Esophagus squamous epithelium (tissue), 5 donors: ENCODE results near the gene C11orf24. TPM values are rescaled to one million over a fixed set of nuclear protein-coding genes. Genes with fewer than 3 reads are reported as not detected.

Source experiments
- DNase-seq: peaks from one replicate; lab custom pipeline; 2025; lab: John Stamatoyannopoulos, UW
- H3K27ac ChIP-seq, 4 donors: fragments of 200-600 bp; sonication (generic); one replicate each; pipeline ENCODE4 v1.5.1; 2016 to 2019; ENCODE audit warnings: mild to moderate bottlenecking in 1 of 4
- H3K27me3 ChIP-seq, 4 donors: fragments of 200-600 bp; sonication (generic); 1 replicate in 3 of 4; 2 replicates in 1 of 4; pipeline versions ENCODE4 v1.5.1 to v1.6.0; 2017 to 2021; ENCODE audit warnings: antibody characterized with exemption in 1 of 4
- H3K36me3 ChIP-seq, 3 donors: fragments of 200-600 bp; sonication (generic); one replicate each; pipeline ENCODE4 v1.5.1; 2016 to 2019
- H3K4me1 ChIP-seq, 3 donors: fragments of 200-600 bp; sonication (generic); one replicate each; pipeline ENCODE4 v1.5.1; 2017 to 2019
- H3K4me3 ChIP-seq, 4 donors: fragments of 200-600 bp; sonication (generic); 1 replicate in 3 of 4; 2 replicates in 1 of 4; pipeline ENCODE4 v1.5.1; 2016 to 2019; ENCODE audit warnings: mild to moderate bottlenecking in 2 of 4, moderate library complexity in 1 of 4
- H3K9me3 ChIP-seq, 3 donors: fragments of 200-600 bp; sonication (generic); one replicate each; pipeline ENCODE4 v1.5.1; 2016 to 2019
- CTCF ChIP-seq, 6 experiments: fragments of 450-650 bp in 4 of 6; fragments of 200-600 bp in 2 of 6; sonication (generic) in 2 of 6; IDR thresholded peaks; one replicate each; pipeline ENCODE4 v1.5.1; 2016 to 2019; ENCODE audit warnings: antibody characterized with exemption in 6 of 6, mild to moderate bottlenecking in 4 of 6, moderate library complexity in 4 of 6
- POLR2A ChIP-seq, 4 donors: fragments of 450-650 bp; IDR thresholded peaks; one replicate each; pipeline ENCODE4 v1.6.1; 2017; ENCODE audit warnings: antibody characterized with exemption in 4 of 4, mild to moderate bottlenecking in 4 of 4, moderate library complexity in 3 of 4
- WGBS, 2 donors: methylation state at CpG; one replicate each; pipeline ENCODE4 v1.1.5; 2018; 5-methylcytosine and 5-hydroxymethylcytosine counted together
- intact Hi-C: fragments of 100-400 bp; cut with DNase I; formaldehyde crosslinking; loops from one replicate; pipeline ENCODE4 v1.15.0; 2022
- total RNA-seq, 4 donors: library from RNA; depleted of rRNA; stranded (reverse); fragments of >200 nt; gene quantifications; one replicate each; pipeline ENCODE4 v1.1.0, GENCODE V29; 2016
- donor health status: DM: yes; HTN: yes; CAD: no.

The C11orf24 gene
- total RNA-seq, 4 donors from 2014 or later, result 11.4 to 23.3 (median 12.6) TPM

DNA sequence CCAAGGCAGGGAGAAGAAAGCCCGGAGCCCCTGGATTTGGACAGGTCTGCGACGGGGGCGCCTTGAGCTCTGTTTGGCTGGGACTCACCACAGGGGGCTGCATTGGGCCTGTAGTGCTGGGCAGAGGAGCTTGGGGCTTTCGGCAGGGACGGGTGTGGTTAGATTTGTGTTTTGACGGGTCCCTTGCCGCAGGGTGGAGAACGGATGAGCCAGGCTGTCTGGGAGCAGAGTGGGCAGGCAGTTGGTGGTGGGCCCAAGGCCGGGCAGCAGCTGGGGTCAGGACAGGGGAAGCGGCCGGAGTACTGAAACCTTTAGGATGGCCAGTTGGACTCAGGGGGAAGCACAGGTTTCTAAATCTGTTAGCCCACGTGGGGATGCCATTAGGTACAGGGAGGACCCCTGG is 13.4 kb downstream of the C11orf24 start:
- no peak overlapping the region for H3K4me3 ChIP-seq
- no peak for DNase-seq
- intact Hi-C loops, result loop anchor here (5.0 kb wide), 1 partner anchor 189 kb away; no protein-coding TSS in a partner anchor
- TF ChIP-seq CTCF (IDR thresholded peaks at IDR 0.05), result no peak
- TF ChIP-seq POLR2A (IDR thresholded peaks at IDR 0.05), result no peak
- H3K27ac ChIP-seq, result peak overlapping the region in 1 of 4 donors; percentile 3
- no peaks in the 10 kb centered on the region for H3K27me3 ChIP-seq
- no peaks in the 10 kb centered on the region for H3K9me3 ChIP-seq
- H3K36me3 ChIP-seq, result peaks cover 0 to 33% (median 17%) of the 10 kb centered on the region in 3 donors
- WGBS, 2 donors, result 82 to 83% methylated on average over 9 to 13 of the region's 13 CpGs
- H3K4me1 ChIP-seq, result peaks cover 0 to 18% (median 4%) of the 10 kb centered on the region in 3 donors

- 0 to 21% methylated on average over 7 to 17 of the region's 22 CpGs for WGBS, 2 donors
- peak overlapping the region in 2 of 4 donors; percentile 18 to 49 for H3K4me3 ChIP-seq
- DNase-seq, result peak; percentile 46
- intact Hi-C loops, result loop anchor here (2.0 to 5.0 kb wide), 3 partner anchors 39 to 190 kb away; no protein-coding TSS in a partner anchor
- no peaks in the 10 kb centered on the region for H3K9me3 ChIP-seq
- TF ChIP-seq POLR2A (IDR thresholded peaks at IDR 0.05) (no peak), CTCF (IDR thresholded peaks at IDR 0.05) (peak; percentile 82 to 96 (median 92))
- no peaks in the 10 kb centered on the region for H3K27me3 ChIP-seq
- H3K36me3 ChIP-seq, result peaks cover 0 to 27% (median 17%) of the 10 kb centered on the region in 3 donors
- H3K4me1 ChIP-seq, result peaks cover 0 to 18% (median 4%) of the 10 kb centered on the region in 3 donors
- H3K27ac ChIP-seq, result peak overlapping the region in 1 of 4 donors; percentile 29
Observed at GRCh38 chr11:68257477-68258362, 14.1 kb downstream of the C11orf24 start.

GRCh38 chr11:68256331-68256741 is 15.4 kb downstream of the C11orf24 start:
- intact Hi-C loops, result loop anchor here (2.0 to 5.0 kb wide), 3 partner anchors 40 to 191 kb away; no protein-coding TSS in a partner anchor
- TF ChIP-seq CTCF (IDR thresholded peaks at IDR 0.05) (no peak), POLR2A (IDR thresholded peaks at IDR 0.05) (no peak)
- Histone ChIP-seq H3K27ac (no peak overlapping the region), H3K4me1 (peaks cover 0 to 18% (median 4%) of the 10 kb centered on the region in 3 donors), H3K4me3 (no peak overlapping the region), H3K9me3 (no peaks in the 10 kb centered on the region), H3K36me3 (peaks cover 0 to 13% (median 6%) of the 10 kb centered on the region in 3 donors), H3K27me3 (no peaks in the 10 kb centered on the region)
- DNase-seq, result no peak
- WGBS, 2 donors, result 58 to 72% methylated on average over 9 of the region's 9 CpGs

DNA sequence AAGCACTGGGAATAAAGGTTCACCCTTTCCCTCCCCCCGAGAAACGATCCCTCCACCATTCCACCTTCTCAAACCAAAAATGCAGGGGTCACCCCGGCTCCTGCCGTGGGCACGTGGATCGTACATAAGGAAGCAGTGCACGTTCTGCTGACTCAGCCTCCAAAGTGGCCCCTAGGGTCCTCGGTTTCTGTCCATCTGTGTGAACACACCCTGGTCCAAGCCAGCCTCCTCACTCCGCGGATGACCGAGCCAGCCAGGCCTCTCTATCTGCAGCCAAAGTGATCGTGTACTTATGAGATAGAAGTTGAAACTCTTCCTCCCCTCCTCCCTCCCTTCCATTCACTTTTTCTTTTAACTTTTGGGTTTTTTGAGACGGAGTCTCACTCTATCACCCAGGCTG is 16.2 kb downstream of the C11orf24 start:
- H3K36me3 ChIP-seq, result peaks cover 0 to 5% (median 0%) of the 10 kb centered on the region in 3 donors
- no peak for TF ChIP-seq CTCF (IDR thresholded peaks at IDR 0.05)
- TF ChIP-seq POLR2A (IDR thresholded peaks at IDR 0.05), result no peak
- no peak overlapping the region for H3K4me3 ChIP-seq
- no peak overlapping the region for H3K27ac ChIP-seq
- peaks cover 0 to 18% (median 4%) of the 10 kb centered on the region in 3 donors for H3K4me1 ChIP-seq
- H3K9me3 ChIP-seq, result no peaks in the 10 kb centered on the region
- intact Hi-C loops, result loop anchor here (5.0 kb wide), 1 partner anchor 192 kb away; no protein-coding TSS in a partner anchor
- 64 to 67% methylated on average over 13 of the region's 13 CpGs for WGBS, 2 donors
- H3K27me3 ChIP-seq, result no peaks in the 10 kb centered on the region
- DNase-seq, result no peak

- WGBS, 2 donors, result 83 to 94% methylated on average over 7 to 9 of the region's 14 CpGs
- TF ChIP-seq POLR2A (IDR thresholded peaks at IDR 0.05) (no peak), CTCF (IDR thresholded peaks at IDR 0.05) (no peak)
- no peak for DNase-seq
- intact Hi-C loops, result no loop called here
- no peak overlapping the region for H3K27ac ChIP-seq
- no peaks in the 10 kb centered on the region for H3K9me3 ChIP-seq
- peaks cover 0 to 18% (median 4%) of the 10 kb centered on the region in 3 donors for H3K4me1 ChIP-seq
- no peak overlapping the region for H3K4me3 ChIP-seq
- H3K27me3 ChIP-seq, result no peaks in the 10 kb centered on the region
- no peaks in the 10 kb centered on the region for H3K36me3 ChIP-seq
Observed at GRCh38 chr11:68254421-68254820, 17.4 kb downstream of the C11orf24 start.
